Measurements from ENCODE around the gene SND1.

The SND1 gene

DNA sequence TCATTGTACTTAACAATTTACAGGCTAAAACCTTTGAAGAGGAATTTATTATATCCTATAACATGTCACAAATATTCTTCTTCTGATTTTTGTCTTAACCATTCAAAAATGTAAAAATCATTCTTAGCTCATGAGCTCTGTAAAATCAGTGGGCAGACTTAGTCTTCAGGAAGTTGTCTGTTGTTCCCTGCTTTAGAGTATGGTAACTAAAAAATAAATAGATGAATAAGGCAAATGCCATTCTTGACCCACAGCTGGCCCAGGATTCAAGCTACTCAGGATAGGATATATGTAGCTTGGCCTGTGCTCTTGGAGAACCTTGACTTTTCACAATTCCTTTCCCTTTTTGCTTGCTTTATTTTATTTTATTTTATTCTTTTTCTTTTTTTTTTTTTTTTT, 327.7 kb downstream of the SND1 start:
- DNase-seq = no peak

GRCh38 chr7:127980901-127981300, 328.9 kb downstream of the SND1 start:
- no peak for DNase-seq

- DNase-seq = no peak
Observed at GRCh38 chr7:127981965-127982364, 330.0 kb downstream of the SND1 start.

- DNase-seq = no peak
Observed at GRCh38 chr7:127983804-127984332, 331.9 kb downstream of the SND1 start.

- DNase-seq = no peak
Observed at GRCh38 chr7:127986581-127987521, 334.9 kb downstream of the SND1 start.

DNA sequence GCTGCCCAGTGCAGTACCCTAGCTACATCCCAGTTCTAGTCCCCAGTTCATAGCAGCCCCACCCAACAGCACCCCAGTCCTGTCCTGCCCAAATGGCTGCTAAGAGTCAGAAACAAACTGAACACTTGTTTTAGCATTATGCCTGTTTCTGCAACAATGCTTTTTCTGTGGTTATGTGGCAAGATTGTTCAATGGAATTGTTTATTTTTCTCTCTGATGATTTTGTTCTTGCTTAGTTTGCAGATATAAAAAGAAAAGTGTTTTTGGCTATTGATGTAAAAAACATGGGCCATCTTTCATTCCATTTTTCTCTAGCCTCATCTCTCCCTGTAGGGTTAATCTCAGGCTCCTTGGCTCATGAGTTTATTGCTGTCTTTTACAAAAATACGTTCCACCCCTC, 336.8 kb downstream of the SND1 start:
- DNase-seq = no peak

GRCh38 chr7:127993317-127993716, 341.3 kb downstream of the SND1 start:
- DNase-seq = no peak

GRCh38 chr7:127993987-127994386, 342.0 kb downstream of the SND1 start:
- DNase-seq = no peak

DNA sequence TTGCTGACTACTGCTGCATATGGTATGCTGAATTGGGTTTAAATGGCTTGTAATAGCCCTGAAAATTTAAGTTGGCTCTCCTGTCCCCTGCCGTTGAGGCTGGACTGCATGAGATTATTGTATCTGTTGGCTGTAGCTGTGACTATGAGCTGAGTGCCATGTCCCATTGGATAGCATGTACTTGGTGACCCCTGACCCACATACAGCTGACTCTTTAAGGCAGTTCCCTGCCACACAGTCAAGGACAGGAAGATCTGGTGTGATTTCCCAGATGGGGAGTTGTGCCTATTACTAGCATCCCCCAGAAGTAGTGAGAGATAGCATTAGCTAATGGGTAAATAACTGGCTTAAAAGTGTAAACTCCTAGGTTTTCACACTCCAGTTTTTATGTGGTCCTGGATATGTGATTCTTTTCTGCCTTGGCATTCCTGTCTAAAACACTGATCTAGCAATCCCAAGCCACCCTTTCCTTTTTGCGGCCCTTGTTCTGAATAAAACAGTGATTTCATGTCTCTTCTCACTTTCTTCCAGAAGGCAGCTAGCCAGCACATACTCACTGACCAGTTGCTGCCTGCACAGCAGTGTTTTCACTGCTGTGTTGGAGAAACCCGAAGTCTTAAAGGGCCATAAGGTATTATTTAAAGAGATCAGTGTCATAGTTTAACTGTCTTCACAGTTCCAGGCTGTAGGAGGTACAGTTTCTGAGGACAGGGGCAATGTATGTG, 343.3 kb downstream of the SND1 start:
- DNase-seq = no peak

- DNase-seq = no peak
Observed at GRCh38 chr7:127995881-127996215, 343.9 kb downstream of the SND1 start.

DNA sequence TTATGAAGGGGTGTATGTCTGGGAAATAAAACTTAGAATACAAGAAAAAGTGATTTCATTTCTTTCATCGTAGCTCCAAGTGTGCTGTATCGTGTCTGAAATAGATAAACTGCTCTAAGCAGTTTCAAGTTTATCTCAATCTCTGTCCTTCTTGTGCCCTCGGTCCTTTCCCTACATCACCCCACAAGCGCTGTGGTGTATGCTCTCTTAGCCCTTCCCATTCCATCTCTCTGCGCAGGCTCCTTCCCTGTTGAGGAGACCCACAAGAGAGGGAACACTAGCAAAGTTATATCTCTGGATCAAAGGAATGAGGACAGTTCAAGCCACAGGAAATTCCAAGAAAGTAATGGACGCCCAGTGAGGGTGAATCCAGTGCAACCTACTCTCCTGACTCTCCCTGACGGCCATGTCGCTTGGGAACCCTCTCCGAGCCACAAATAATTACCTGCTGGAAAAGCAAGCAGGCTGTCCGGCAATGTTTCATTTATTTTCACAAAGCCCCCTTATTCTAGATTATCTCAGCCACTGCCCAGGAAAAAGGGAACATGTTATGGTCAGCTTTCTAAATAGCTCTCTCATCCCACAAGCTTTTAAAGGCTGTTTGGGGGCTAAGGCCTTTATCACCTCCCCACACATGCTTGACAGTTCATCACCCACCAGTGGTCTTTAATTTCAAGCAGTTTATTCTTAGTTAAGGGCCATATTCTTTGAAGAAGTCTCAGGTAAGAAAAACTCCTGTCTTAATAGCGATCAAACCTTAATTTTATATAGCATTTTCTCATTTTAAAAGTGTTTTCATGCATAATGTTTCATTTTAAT, 344.5 kb downstream of the SND1 start:
- DNase-seq = no peak

DNA sequence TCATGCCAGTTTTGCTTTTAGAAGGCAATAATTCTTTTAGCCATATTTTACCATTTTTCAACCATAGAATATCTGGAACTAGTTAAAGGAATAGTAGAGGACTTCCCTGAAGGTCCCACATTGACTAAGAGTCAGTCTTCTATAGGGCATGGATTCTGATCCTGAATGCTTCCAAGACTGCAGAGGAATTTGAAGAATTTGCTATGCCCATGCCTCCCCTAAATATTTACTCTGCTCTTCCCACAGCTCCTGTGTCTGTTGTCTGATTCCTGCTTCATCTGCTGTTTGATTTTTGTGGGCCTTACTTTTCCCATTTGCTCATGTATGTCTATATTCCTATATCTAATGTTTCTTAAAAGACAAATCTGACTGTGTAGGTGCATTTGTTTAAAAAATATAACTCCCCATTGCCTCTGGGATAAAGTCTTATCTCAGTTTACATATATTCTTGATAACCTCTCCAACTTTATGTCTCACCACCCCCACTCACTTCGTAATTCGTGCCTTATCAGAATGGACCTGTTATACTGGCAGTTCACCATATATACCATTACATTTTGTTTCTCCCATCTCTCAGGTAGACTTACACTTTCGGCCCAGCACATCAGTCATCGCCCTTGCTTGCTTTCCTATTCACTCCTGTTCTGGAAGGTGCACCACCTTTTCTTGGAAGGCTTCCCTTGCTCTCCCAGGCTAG, 345.4 kb downstream of the SND1 start:
- no peak for DNase-seq

DNA sequence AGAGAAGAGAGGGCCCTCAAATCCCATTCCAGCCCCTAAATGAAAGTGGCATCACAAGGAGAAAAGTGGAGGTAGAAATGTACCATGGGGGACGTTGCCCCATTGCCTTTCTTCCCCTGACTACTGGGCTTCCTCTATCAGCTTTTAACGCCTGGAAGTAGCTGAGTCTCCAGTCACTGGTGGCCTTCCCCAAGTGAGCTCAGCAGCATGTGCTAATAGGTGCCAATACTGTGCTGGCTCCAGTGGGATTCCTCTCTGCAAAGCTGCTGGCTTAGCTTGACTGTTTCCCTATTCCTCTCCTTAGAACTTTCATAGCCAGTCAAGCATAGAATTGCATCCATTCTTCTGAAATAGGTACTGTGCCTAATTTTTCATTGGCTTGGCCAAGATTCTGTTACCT, 346.7 kb downstream of the SND1 start:
- DNase-seq = no peak

DNA sequence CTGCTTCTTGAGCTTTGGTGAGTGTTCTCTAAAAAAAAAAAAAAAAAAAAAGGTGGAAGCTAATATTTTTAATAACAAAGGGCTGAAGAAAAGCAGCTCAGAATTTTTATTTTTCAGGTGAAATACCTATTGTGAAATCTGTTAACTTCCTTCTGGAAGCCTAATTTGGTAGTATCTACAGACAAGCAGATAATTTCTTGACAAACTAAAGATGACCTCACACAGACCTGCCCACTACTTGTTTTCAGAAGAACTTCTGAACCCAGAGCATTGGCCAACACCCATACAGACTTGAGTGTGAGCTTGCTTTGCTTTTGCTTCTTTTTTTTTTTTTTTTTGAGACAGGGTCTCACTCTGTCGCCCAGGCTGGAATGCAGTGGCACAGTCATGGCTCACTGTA, 348.1 kb downstream of the SND1 start:
- no peak for DNase-seq

DNA sequence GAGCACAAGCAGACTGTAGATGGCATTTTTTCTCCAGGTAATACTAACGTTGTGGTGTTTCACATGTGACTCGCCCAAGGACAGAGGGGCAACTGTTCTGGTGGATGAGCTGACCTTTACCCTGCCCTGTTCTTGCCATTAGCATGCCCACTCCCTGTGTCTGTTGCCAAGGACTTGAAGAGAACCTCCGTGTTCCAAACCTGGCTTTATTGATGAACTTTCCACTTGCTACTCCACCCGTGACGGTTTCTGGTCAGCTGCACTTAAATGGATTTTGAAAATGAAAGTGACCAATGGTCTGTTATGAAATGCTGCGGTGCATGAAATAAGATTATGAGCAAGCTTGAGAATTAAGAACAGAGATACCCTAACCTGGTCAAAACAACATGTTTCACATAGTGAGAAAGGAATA, 348.9 kb downstream of the SND1 start:
- DNase-seq = no peak

DNA sequence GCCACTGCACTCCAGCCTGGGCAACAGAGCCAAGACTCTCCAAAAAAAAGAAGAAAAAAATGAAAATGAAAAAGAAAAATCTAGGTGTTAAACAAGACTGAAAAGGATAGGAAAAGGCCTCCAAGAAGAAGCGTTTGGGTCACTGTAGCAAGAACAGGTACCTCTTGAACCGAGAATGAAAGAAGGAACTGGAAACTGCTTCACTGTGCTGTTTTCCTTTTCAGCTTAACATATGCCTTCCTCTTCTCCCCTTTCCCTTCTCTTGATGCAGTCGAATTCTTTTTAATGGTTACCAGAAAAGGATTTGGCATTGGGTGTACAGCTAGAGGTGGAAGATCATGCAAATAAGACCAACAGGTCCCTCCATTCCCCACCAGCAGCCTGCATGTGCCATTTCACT, 351.2 kb downstream of the SND1 start:
- DNase-seq = no peak

- DNase-seq = no peak
Observed at GRCh38 chr7:128003787-128004186, 351.8 kb downstream of the SND1 start.

DNA sequence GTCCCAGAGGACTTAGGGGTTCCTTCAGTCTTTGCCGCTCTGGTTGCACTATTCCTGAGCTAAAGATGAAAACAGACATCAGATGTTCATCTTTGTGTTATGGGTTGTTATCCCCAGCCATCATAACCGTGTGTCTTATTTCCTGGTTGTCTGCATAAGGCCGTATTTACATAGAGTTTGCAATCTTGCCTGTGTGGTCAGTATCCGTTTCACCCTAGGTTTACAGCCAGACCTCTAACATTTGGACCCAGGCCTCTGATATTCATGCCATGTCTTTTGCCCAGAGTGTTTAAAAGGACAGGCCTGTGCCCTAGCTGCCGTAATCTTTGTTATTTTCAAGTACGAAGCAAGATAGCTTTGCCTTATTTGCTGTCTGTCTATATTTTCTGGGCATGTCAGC, 352.6 kb downstream of the SND1 start:
- no peak for DNase-seq

DNA sequence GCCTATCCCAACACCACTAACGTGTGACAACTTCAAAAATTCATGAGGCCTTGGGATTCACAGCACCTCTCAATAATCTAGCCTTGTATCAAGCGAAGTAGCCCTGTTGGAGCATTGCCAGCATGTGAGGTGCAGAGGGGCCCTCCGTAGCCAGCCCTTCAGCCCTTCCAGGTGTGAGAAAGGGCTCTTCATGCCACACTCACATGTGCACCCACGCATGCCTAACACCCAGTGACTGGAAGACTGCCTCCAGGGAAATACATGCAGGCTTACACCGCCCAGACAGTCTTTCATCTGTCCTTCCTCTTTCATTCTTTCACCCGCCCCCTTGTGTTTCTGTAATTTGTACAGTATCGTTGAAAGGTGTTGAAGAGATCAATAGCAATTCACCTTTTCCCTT, 353.1 kb downstream of the SND1 start:
- DNase-seq = no peak

DNA sequence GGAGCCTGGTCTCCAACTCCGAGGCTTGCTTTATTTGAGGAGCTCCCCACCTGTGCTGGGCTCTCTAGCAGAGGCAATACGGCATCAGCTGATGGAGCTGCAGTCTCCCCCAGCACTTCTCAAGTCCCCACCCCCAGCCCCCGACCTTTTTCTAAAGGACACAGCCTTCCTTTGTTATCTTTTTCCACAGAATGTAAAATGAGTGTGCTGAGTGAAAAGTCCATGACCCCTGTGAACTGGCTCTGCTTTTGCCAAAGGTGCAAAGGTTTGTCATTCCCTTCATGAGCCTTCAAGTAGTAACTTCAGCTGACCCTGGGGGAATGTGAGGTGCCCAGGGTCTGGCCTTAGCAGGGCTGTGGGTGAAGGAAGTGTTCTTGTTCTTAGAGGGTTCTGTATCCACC, 353.8 kb downstream of the SND1 start:
- no peak for DNase-seq

- DNase-seq = no peak
Observed at GRCh38 chr7:128006550-128007302, 354.7 kb downstream of the SND1 start.

GRCh38 chr7:128007303-128007680, 355.3 kb downstream of the SND1 start:
- DNase-seq = no peak
